H9 (cell line): Measurements from ENCODE around the gene WDR91. TPM values are rescaled to one million over a fixed set of nuclear protein-coding genes. Genes with fewer than 3 reads are reported as not detected.

ENCODE experiments used
- DNase-seq: peaks from one replicate; pipeline ENCODE4 v3.0.0-alpha.2; 2017
- H2AFZ ChIP-seq: one replicate; pipeline ENCODE4 v1.6.1; 2013; ENCODE audit warnings: mild to moderate bottlenecking, low read length, control low read depth, moderate library complexity
- H2AK5ac ChIP-seq: 2 replicates; pipeline ENCODE4 v1.6.1; 2013; ENCODE audit warnings: low read length, control low read depth, mixed read lengths; ENCODE audit not compliant: insufficient read length
- H2BK120ac ChIP-seq: one replicate; pipeline ENCODE4 v1.6.1; 2013; ENCODE audit warnings: low read depth, mild to moderate bottlenecking, low read length, control low read depth, inconsistent platforms; ENCODE audit not compliant: poor library complexity, severe bottlenecking
- H2BK12ac ChIP-seq: 2 replicates; pipeline ENCODE4 v1.6.1; 2013; ENCODE audit warnings: low read length, control low read depth, mixed read lengths, low read depth; ENCODE audit not compliant: insufficient read length
- H2BK15ac ChIP-seq: 2 replicates; pipeline ENCODE4 v1.6.1; 2013; ENCODE audit warnings: low read depth, low read length, control low read depth
- H2BK20ac ChIP-seq: one replicate; pipeline ENCODE4 v1.6.1; 2013; ENCODE audit warnings: low read depth, mild to moderate bottlenecking, low read length, control low read depth, inconsistent platforms; ENCODE audit not compliant: poor library complexity, severe bottlenecking
- H2BK5ac ChIP-seq: 2 replicates; pipeline ENCODE4 v1.6.1; 2013; ENCODE audit warnings: low read length, control low read depth, mixed read lengths; ENCODE audit not compliant: insufficient read length
- H3K14ac ChIP-seq: 2 replicates; pipeline ENCODE4 v1.6.1; 2013; ENCODE audit warnings: low read length, control low read depth; ENCODE audit not compliant: insufficient read depth
- H3K18ac ChIP-seq: 2 replicates; pipeline ENCODE4 v1.6.1; 2013; ENCODE audit warnings: low read depth, mild to moderate bottlenecking, mixed read lengths, low read length, control low read depth; ENCODE audit not compliant: insufficient read length
- H3K23ac ChIP-seq: 2 replicates; pipeline ENCODE4 v1.6.1; 2013; ENCODE audit warnings: low read length, control low read depth, mixed read lengths, low read depth; ENCODE audit not compliant: insufficient read length
- H3K23me2 ChIP-seq: 2 replicates; pipeline ENCODE4 v1.6.1; 2013; ENCODE audit warnings: low read depth, mild to moderate bottlenecking, mixed read lengths, low read length, control low read depth; ENCODE audit not compliant: insufficient read length, poor library complexity, severe bottlenecking
- H3K27ac ChIP-seq: 2 replicates; pipeline ENCODE4 v1.5.1; 2013; ENCODE audit warnings: low read length, control low read depth, mixed read lengths, low read depth; ENCODE audit not compliant: insufficient read length
- H3K27me3 ChIP-seq: 2 replicates; pipeline ENCODE4 v1.6.1; 2013; ENCODE audit warnings: low read length, control low read depth, inconsistent platforms; ENCODE audit not compliant: insufficient read depth
- H3K4ac ChIP-seq: 2 replicates; pipeline ENCODE4 v1.6.1; 2013; ENCODE audit warnings: low read depth, mild to moderate bottlenecking, control low read depth, inconsistent platforms, low read length, moderate library complexity
- H3K4me1 ChIP-seq: 2 replicates; pipeline ENCODE4 v1.6.1; 2013; ENCODE audit warnings: low read length, control low read depth, inconsistent platforms; ENCODE audit not compliant: insufficient read depth
- H3K4me2 ChIP-seq: 2 replicates; pipeline ENCODE4 v1.6.1; 2013; ENCODE audit warnings: low read length, control low read depth, mixed read lengths; ENCODE audit not compliant: insufficient read length, insufficient read depth
- H3K56ac ChIP-seq: 2 replicates; pipeline ENCODE4 v1.6.1; 2013; ENCODE audit warnings: low read depth, mild to moderate bottlenecking, mixed read lengths, low read length, control low read depth; ENCODE audit not compliant: insufficient read length
- H3K79me1 ChIP-seq: 2 replicates; pipeline ENCODE4 v1.6.1; 2013; ENCODE audit warnings: low read depth, mild to moderate bottlenecking, moderate library complexity, low read length, control low read depth, inconsistent platforms; ENCODE audit not compliant: insufficient read depth, poor library complexity, severe bottlenecking
- H3K79me2 ChIP-seq: 2 replicates; pipeline ENCODE4 v1.6.1; 2013; ENCODE audit warnings: low read length, control low read depth, inconsistent platforms; ENCODE audit not compliant: insufficient read depth
- H3K9ac ChIP-seq: 2 replicates; pipeline ENCODE4 v1.6.1; 2013; ENCODE audit warnings: low read length, control low read depth, mixed read lengths; ENCODE audit not compliant: insufficient read length; ENCODE audit errors: extremely low read depth
- H3K9me3 ChIP-seq: one replicate; pipeline ENCODE4 v1.6.1; 2013; ENCODE audit warnings: low read depth, low read length, inconsistent platforms; ENCODE audit not compliant: control insufficient read depth
- H3T11ph ChIP-seq: one replicate; pipeline ENCODE4 v1.6.1; 2013; ENCODE audit warnings: mild to moderate bottlenecking, low read length, control low read depth, inconsistent platforms
- H4K20me1 ChIP-seq: one replicate; pipeline ENCODE4 v1.6.1; 2013; ENCODE audit not compliant: control insufficient read depth, insufficient read length, insufficient read depth
- H4K5ac ChIP-seq: 2 replicates; pipeline ENCODE4 v1.6.1; 2013; ENCODE audit warnings: low read depth, mild to moderate bottlenecking, mixed read lengths, low read length, control low read depth; ENCODE audit not compliant: insufficient read length
- H4K8ac ChIP-seq: replicated peaks from 2 replicates; pipeline ENCODE4 v1.6.1; 2013; ENCODE audit warnings: low read length, control low read depth, mixed read lengths, low read depth; ENCODE audit not compliant: insufficient read length
- H4K91ac ChIP-seq: 2 replicates; pipeline ENCODE4 v1.6.1; 2013; ENCODE audit warnings: low read depth, mild to moderate bottlenecking, moderate library complexity, mixed read lengths, low read length, control low read depth; ENCODE audit not compliant: insufficient read length
- H3K27ac Mint-ChIP-seq, 3 experiments: 2 replicates in 2 of 3; 3 replicates in 1 of 3; pipeline ENCODE4 v1.8.0; 2020 to 2021; ENCODE audit warnings: mixed read lengths in 3 of 3, mild to moderate bottlenecking in 1 of 3, moderate library complexity in 1 of 3
- H3K27me3 Mint-ChIP-seq: 2 replicates; pipeline ENCODE4 v1.8.0; 2021; ENCODE audit warnings: low read depth, mild to moderate bottlenecking, moderate library complexity, mixed read lengths
- H3K36me3 Mint-ChIP-seq, 3 experiments: 2 replicates in 2 of 3; 3 replicates in 1 of 3; pipeline ENCODE4 v1.8.0; 2020 to 2021; ENCODE audit warnings: low read depth in 3 of 3, mixed read lengths in 3 of 3; ENCODE audit not compliant: insufficient read depth in 1 of 3
- H3K4me1 Mint-ChIP-seq, 2 experiments: 2 replicates each; pipeline ENCODE4 v1.8.0; 2020; ENCODE audit warnings: mixed read lengths in 2 of 2
- H3K4me3 Mint-ChIP-seq, 2 experiments: 2 replicates in 1 of 2; 3 replicates in 1 of 2; pipeline ENCODE4 v1.8.0; 2020 to 2021; ENCODE audit warnings: mild to moderate bottlenecking in 2 of 2, mixed read lengths in 2 of 2, moderate library complexity in 1 of 2
- H3K9me3 Mint-ChIP-seq, 2 experiments: 2 replicates in 1 of 2; 3 replicates in 1 of 2; pipeline ENCODE4 v1.8.0; 2020; ENCODE audit warnings: mild to moderate bottlenecking in 2 of 2, mixed read lengths in 2 of 2, moderate library complexity in 1 of 2
- CTCF ChIP-seq: fragments of 200-600 bp; sonication (generic); conservative IDR thresholded peaks from 3 replicates; pipeline ENCODE4 v1.8.0; 2021; ENCODE audit warnings: antibody characterized with exemption, mild to moderate bottlenecking
- WGBS: extraction: QIAGEN DNeasy Blood & Tissue Kit; methylation state at CpG from one replicate; pipeline ENCODE4 v1.1.7; 2013; ENCODE audit warnings: missing lambda C conversion rate, low lambda C conversion rate, mixed read lengths; ENCODE audit not compliant: insufficient read length; ENCODE audit errors: extremely low coverage; 5-methylcytosine and 5-hydroxymethylcytosine counted together
- total RNA-seq: library from RNA; stranded (reverse); gene quantifications from 2 replicates; pipeline ENCODE4 v1.2.1, GENCODE V29; 2021

The WDR91 gene
- total RNA-seq, 1 experiment from 2014 or later: 9.4 TPM

- Histone ChIP-seq H2BK20ac (no peak overlapping the region), H3K56ac (no peak overlapping the region), H4K20me1 (no peaks in the 10 kb centered on the region), H3K27ac (no peak overlapping the region), H3K4ac (no peak overlapping the region), H4K8ac (no peak overlapping the region), H3K79me2 (no peaks in the 10 kb centered on the region), H3K4me1 (no peaks in the 10 kb centered on the region), H2AFZ (no peak overlapping the region), H3T11ph (no peak overlapping the region), H3K18ac (no peak overlapping the region), H3K23ac (no peak overlapping the region), H3K9ac (no peak overlapping the region), H2BK15ac (no peak overlapping the region), H3K23me2 (no peaks in the 10 kb centered on the region), H3K27me3 (no peaks in the 10 kb centered on the region), H2AK5ac (no peak overlapping the region), H3K4me2 (no peak overlapping the region), H2BK120ac (no peak overlapping the region), H2BK12ac (no peak overlapping the region), H2BK5ac (no peak overlapping the region), H4K91ac (no peak overlapping the region), H3K14ac (no peak overlapping the region), H3K9me3 (no peaks in the 10 kb centered on the region), H4K5ac (no peak overlapping the region), H3K79me1 (no peaks in the 10 kb centered on the region)
- Mint-ChIP-seq H3K27me3 (peaks cover 5% of the 10 kb centered on the region), H3K36me3 (peaks cover 12 to 31% (median 22%) of the 10 kb centered on the region in 3 experiments), H3K27ac (no peak overlapping the region), H3K4me1 (peaks cover 2 to 5% of the 10 kb centered on the region in 2 experiments; a peak in 2 of 4 replicates), H3K9me3 (peaks cover 29 to 38% of the 10 kb centered on the region in 2 experiments), H3K4me3 (no peak overlapping the region)
- TF ChIP-seq CTCF: no peak
- WGBS: no CpG with 5 or more reads among the region's 1 CpG
- DNase-seq: no peak
These were observed 58.9 kb downstream of the WDR91 start for GRCh38 chr7:135152442-135152841.
